ENCODE results near the gene PRKRIP1. TPM values are rescaled to one million over a fixed set of nuclear protein-coding genes. Genes with fewer than 3 reads are reported as not detected.

The PRKRIP1 gene, protein sequence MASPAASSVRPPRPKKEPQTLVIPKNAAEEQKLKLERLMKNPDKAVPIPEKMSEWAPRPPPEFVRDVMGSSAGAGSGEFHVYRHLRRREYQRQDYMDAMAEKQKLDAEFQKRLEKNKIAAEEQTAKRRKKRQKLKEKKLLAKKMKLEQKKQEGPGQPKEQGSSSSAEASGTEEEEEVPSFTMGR
- 21.2 to 24.5 TPM (median 23.0 TPM) in 5 replicates for total RNA-seq (2022; extraction: Qiagen RNA extraction; ENCODE audit: low read depth)

DNA sequence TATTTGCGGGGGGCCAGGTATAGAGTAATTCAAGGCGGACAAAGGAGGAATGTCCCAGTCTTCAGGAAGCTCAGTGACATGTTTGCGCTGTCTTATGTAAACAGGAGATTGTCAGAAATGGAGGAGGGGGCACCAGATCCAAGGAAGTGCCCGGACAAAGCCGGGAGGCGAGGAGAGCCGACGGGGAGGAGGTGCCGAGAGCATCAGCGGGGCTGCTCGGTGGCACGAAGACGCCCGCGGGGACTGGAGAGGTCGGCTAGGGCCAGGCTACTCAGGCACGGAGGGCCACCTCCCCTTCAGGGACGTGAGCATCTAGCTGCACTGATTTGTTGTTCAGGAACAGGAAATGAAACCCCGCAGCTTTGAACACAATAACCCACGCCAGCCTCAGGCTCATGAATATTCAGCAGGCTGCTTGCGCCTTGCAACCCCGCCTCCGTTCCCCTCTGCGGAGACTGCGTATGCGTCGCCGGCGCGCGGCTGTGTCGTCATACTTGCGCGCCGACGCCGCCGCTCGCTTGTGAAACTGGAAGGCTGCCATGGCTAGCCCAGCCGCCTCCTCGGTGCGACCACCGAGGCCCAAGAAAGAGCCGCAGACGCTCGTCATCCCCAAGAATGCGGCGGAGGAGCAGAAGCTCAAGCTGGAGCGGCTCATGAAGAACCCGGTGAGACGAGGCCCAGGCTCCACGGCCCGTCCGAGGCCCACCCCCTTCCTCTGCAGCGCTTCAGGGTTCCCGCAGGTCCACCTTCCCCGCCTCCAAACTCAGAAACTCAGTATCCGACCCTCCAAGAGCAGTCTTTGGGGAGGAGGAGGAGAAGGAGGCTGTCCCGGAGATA is at the start of gene PRKRIP1:
Gene PRKRIP1 (plus strand): TSS at position 491 of the 837 bp plus-strand sequence. CDS start 49 bp downstream, at position 540.

DNA sequence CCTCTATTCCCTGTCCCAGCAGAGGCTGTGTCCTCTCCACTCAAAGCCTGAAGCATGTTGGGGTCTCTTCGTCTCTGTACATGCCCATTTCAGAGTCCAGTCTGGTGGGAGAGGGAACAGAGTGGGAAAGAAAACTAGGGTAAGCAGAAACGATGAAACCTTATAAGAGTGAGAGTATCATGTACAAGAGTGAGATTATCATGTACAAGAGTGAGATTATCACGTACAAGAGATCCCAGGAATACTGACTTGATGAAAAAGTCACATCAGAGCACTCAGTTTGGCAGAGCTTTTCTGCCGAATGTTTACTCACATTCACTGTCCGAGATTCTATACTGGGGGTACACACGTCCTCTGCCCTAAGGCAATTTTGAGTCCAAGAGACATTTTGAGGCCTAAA is 39.8 kb upstream of the PRKRIP1 start, which contains the start of gene SPDYE6:
Gene SPDYE6 (minus strand): TSS at position 101 of the 400 bp plus-strand sequence. CDS start 421 bp downstream, outside the sequence.

DNA sequence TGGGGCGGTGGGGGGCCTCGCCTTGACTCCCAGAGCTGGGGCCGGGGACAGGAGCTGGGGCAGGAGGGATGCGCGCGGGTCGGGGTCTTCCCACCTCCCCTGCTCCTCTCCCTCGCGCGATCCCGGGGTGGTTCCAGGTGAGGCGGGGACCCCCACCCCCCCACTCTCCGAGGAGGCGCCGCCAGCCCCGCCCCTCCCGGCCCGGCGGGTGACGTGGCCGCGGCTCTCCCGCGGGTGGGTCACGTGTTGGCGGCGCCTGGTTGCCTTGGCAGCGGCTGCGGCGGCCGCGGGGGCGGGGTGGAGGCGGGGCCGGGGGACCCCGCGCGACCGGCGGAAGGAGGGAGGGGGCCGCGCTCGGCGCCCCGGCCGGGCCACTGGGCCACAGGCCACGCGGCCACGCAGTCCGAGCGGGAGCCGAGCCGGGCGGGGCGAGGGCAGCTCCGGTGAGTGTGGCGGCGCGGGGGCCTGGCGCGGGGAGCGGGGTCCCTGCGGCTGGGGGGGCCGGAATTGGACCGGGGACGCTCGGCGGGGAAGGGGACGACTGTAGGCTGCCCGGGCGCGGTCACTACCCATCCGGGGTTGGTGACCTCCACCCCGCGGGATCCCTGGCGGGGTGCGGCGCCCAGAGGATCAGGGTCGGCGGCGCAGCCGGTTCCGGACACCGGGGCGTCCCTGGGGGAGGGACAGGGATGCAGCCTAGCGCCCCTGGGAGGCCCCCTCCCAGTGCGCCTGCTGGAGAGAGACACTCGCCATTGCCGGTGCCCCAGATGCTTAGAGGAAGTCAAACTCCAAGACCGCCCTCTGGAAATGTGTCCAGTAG is 37.3 kb downstream of the PRKRIP1 start, which contains the start of gene ORAI2:
Gene ORAI2 (plus strand): TSS at position 357 of the 820 bp plus-strand sequence. CDS start 5,382 bp downstream, outside the sequence.

DNA sequence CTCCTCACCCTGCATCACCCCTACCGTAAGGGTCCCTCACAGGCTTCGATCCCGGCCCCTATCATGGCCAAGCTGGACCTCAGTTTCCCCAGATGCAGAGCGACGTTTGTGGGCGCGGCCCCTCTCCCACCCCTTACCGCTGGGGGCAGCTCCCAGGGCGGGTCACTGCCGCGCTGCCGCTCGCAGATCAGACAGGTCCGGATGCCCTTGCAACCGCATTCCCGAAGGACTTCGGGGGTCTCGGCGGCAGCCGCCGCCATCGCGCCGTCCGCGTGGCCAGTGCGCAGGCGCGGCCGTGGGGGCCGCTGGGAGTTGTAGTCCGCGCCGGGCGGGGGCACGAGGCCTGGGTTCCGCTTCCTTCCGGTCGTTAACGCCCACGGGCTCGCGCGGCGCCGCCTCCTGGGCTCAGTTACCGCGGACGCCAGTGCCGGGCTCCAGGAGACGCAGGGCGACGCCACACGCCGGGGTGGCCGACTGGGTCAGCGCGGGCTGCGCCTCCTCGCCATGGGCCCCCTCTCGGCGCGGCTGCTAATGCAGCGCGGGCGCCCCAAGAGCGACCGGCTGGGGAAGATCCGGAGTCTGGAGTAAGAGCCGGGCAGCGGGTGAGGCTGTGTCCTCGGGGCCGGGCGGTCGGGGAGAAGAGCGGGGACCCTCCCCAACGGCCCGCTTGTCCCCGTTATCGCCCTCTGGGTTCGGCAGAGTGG is 68.6 kb downstream of the PRKRIP1 start, which contains the start of the genes ALKBH4 and LRWD1:
Gene ALKBH4 (minus strand): TSS at position 287 of the 704 bp plus-strand sequence. CDS start 27 bp downstream, at position 260.
Gene LRWD1 (plus strand): TSS at position 408 of the 704 bp plus-strand sequence. CDS start 97 bp downstream, at position 505.

Other genes starting within 250 kb of the PRKRIP1 start
- gene SH2B2, start 109.5 kb upstream of the PRKRIP1 start, total RNA-seq (2022; extraction: Qiagen RNA extraction; ENCODE audit: low read depth) = 2.1 to 3.8 TPM (median 3.6 TPM) in 5 replicates
- gene SPDYE6, start 39.9 kb upstream of the PRKRIP1 start, total RNA-seq (2022; extraction: Qiagen RNA extraction; ENCODE audit: low read depth) = not detected in 5 replicates
- 29.7 to 36.7 TPM (median 32.1 TPM) in 5 replicates for gene ORAI2, start 37.2 kb downstream of the PRKRIP1 start, total RNA-seq (2022; extraction: Qiagen RNA extraction; ENCODE audit: low read depth)
- 9.1 to 14.4 TPM (median 11.4 TPM) in 5 replicates for gene ALKBH4, start 68.5 kb downstream of the PRKRIP1 start, total RNA-seq (2022; extraction: Qiagen RNA extraction; ENCODE audit: low read depth)
- 25.5 to 31.2 TPM (median 29.0 TPM) in 5 replicates for gene LRWD1, start 68.6 kb downstream of the PRKRIP1 start, total RNA-seq (2022; extraction: Qiagen RNA extraction; ENCODE audit: low read depth)
- gene POLR2J, start 82.6 kb downstream of the PRKRIP1 start, total RNA-seq (2022; extraction: Qiagen RNA extraction; ENCODE audit: low read depth) = 103 to 112 TPM (median 105 TPM) in 5 replicates
- 1.1 to 2.4 TPM (median 2.1 TPM) in 5 replicates for gene RASA4B, start 121.4 kb downstream of the PRKRIP1 start, total RNA-seq (2022; extraction: Qiagen RNA extraction; ENCODE audit: low read depth)
- gene UPK3BL2, start 147.3 kb downstream of the PRKRIP1 start, total RNA-seq (2022; extraction: Qiagen RNA extraction; ENCODE audit: low read depth) = 1.3 to 3.3 TPM (median 2.3 TPM) in 5 replicates
- not detected in 5 replicates for gene SPDYE2, start 154.9 kb downstream of the PRKRIP1 start, total RNA-seq (2022; extraction: Qiagen RNA extraction; ENCODE audit: low read depth)
- 14.5 to 41.0 TPM (median 36.3 TPM) in 5 replicates for gene POLR2J3, start 176.2 kb downstream of the PRKRIP1 start, total RNA-seq (2022; extraction: Qiagen RNA extraction; ENCODE audit: low read depth)
- gene RASA4, start 220.4 kb downstream of the PRKRIP1 start, total RNA-seq (2022; extraction: Qiagen RNA extraction; ENCODE audit: low read depth) = 1.5 to 2.5 TPM (median 1.7 TPM) in 5 replicates
- 8.5 to 20.2 TPM (median 12.7 TPM) in 5 replicates for gene UPK3BL1, start 246.4 kb downstream of the PRKRIP1 start, total RNA-seq (2022; extraction: Qiagen RNA extraction; ENCODE audit: low read depth)

All from A549 treated with GW870086 at 1 μM for 4 hours (cell line).